ENCODE results near the gene SEMA3C. TPM values are rescaled to one million over a fixed set of nuclear protein-coding genes. Genes with fewer than 3 reads are reported as not detected.

SEMA3C gene
- total RNA-seq, 2 experiments from 2014 or later, result not detected

- CTCF ChIA-PET, result no interaction called here
- POLR2A ChIA-PET, result no interaction called here
These were observed 199.6 kb downstream of the SEMA3C start for GRCh38 chr7:80719261-80719660.

GRCh38 chr7:80711531-80711930, 207.3 kb downstream of the SEMA3C start:
- ChIA-PET POLR2A (no interaction called here), CTCF (no interaction called here)

GRCh38 chr7:80708123-80708522, 210.7 kb downstream of the SEMA3C start:
- POLR2A ChIA-PET, result no interaction called here
- CTCF ChIA-PET, result no interaction called here

- ChIA-PET CTCF (no interaction called here), POLR2A (no interaction called here)
These were observed 211.5 kb downstream of the SEMA3C start for GRCh38 chr7:80707318-80707717.

GRCh38 chr7:80705130-80705781, 213.6 kb downstream of the SEMA3C start:
- POLR2A ChIA-PET, result no interaction called here

GRCh38 chr7:80703272-80703671, 215.6 kb downstream of the SEMA3C start:
- POLR2A ChIA-PET, result no interaction called here
- CTCF ChIA-PET, result no interaction called here

More at GRCh38 chr7:80705130-80705781, 213.6 kb downstream of the SEMA3C start:
- CTCF ChIA-PET, result no interaction called here

- CTCF ChIA-PET, result no interaction called here
- POLR2A ChIA-PET, result no interaction called here
These were observed 219.1 kb downstream of the SEMA3C start for GRCh38 chr7:80699721-80700256.

- ChIA-PET CTCF (no interaction called here), POLR2A (no interaction called here)
These were observed 219.7 kb downstream of the SEMA3C start for GRCh38 chr7:80699045-80699638.

Measured in activated CD8-positive, alpha-beta memory T cell treated with anti-CD3 and anti-CD28 coated beads for 36 hours (primary cell).